Head of caudate nucleus (tissue), 42 donors: ENCODE results near the gene PGBD5.
"Not testable (repeated sequence)": the region's sequence is repeated elsewhere in the genome, so short reads cannot be mapped to it uniquely, and the experiment has no call there.

Source experiments
- DNase-seq, 42 donors: peaks; one replicate each; pipeline versions ENCODE4 v3.0.0 to v3.0.0-alpha.2; 2020 to 2021; ENCODE audit warnings: mixed read lengths in 7 of 42
- intact Hi-C: fragments of 100-400 bp; cut with DNase I; formaldehyde crosslinking; loops from one replicate; pipeline ENCODE4 v1.15.0; 2022

The PGBD5 gene

GRCh38 chr1:230427094-230427876, 1.2 kb upstream of the PGBD5 start:
- no peak for DNase-seq
- intact Hi-C loops: loop anchor here (10.0 kb wide), 1 partner anchor 72 kb away; no protein-coding TSS in a partner anchor

DNA sequence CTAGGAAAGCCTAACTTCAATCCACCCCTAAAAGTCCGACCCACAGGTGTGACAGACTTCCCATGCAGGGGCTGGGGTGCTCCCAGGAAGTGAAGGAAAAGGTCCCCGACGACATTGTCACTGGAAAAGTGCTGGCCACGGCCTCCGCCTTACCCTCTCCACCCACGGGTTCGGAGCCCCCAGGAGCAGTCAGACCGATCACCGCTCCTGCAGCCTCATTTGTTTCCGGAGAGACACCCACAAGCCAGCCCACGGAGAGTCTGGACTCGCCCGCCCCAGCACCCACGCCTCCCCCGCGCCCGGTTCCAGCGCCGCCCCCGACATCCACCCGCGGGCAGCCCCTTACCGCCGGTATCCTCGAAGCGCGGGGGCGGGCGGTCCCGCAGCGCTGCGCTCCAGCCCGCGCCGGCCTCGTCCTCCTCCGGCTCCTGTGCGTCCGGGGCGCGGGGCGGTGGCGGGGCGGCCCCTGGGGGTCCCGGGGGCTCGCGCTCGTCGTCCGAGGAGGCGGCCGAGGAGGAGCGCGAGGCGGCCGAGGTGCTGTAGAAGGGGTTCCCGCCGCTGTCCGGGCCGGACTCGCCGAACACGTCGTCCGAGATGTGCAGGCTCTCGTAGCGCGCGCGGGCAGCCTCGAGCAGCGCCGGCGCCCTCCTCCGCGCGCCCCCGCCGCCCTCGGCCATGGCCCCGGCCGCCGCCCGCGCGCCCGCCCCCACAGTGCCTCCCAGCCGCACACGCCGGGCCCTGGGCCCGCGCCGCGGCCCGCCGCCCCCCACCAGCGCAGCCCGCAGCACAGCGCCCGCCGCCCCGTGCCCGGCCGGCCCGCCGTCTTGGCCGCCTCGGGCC, 660 bp downstream of the PGBD5 start:
- peak in 9 of 42 donors; percentile 16 to 68 (median 40) for DNase-seq
- intact Hi-C loops: loop anchor here (10.0 kb wide), 1 partner anchor 71 kb away; no protein-coding TSS in a partner anchor

- intact Hi-C loops: loop anchor here (10.0 kb wide), 1 partner anchor 70 kb away; no protein-coding TSS in a partner anchor
These were observed 1.5 kb downstream of the PGBD5 start for GRCh38 chr1:230424391-230425251.

GRCh38 chr1:230423951-230424350, 2.2 kb downstream of the PGBD5 start:
- DNase-seq: no peak
- intact Hi-C loops: loop anchor here (10.0 kb wide), 1 partner anchor 69 kb away; no protein-coding TSS in a partner anchor

More at GRCh38 chr1:230424391-230425251, 1.5 kb downstream of the PGBD5 start:
- peak in 22 of 42 donors; percentile 9 to 62 (median 37) for DNase-seq

DNA sequence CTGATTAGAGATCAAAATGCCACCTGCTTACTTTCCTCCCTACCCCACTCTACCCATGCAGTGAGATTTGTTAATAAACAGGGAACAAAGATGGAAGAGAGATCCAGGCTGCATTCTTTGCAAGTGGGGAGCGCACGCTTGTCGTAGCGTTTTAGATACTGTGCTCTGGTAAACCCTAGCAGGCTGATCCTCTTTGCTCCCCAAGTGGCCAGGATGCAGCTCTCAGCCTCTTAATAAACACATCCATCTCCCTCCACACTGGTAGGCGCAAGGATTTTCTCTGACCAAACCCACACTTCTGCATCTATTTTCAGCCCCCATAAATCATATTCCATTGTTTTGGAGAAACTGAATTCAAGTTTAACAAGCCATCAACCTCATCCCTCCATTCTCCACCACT, 2.9 kb downstream of the PGBD5 start:
- intact Hi-C loops: loop anchor here (10.0 kb wide), 1 partner anchor 68 kb away; no protein-coding TSS in a partner anchor
- peak in 9 of 42 donors; percentile 24 to 65 (median 39) for DNase-seq

- intact Hi-C loops: loop anchor here (10.0 kb wide), 1 partner anchor 68 kb away; no protein-coding TSS in a partner anchor
- DNase-seq: peak in 3 of 42 donors; percentile 8 to 53 (median 17)
These were observed 3.7 kb downstream of the PGBD5 start for GRCh38 chr1:230422221-230422981.

DNA sequence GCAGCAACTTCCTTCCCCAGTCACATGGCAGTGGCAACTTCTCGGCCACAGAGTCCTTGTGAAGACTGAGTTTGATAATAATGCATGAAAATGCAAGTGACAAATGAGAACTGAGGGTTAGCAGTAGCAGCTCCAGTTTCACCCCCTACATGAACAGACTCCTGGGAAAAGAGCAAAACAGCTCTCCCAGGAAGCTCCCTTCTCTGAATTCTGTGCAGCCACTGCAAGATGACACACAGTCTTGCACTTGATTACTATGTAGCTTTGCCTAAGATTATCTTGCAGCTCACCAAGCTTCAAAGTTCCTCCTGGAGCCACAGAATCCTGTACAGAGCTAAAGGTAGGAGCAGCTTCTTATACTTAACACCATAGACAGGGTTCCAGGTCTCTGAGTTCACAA, 4.7 kb downstream of the PGBD5 start:
- DNase-seq: peak in 5 of 42 donors; percentile 39 to 60 (median 51)
- intact Hi-C loops: loop anchor here (10.0 kb wide), 1 partner anchor 67 kb away; no protein-coding TSS in a partner anchor

DNA sequence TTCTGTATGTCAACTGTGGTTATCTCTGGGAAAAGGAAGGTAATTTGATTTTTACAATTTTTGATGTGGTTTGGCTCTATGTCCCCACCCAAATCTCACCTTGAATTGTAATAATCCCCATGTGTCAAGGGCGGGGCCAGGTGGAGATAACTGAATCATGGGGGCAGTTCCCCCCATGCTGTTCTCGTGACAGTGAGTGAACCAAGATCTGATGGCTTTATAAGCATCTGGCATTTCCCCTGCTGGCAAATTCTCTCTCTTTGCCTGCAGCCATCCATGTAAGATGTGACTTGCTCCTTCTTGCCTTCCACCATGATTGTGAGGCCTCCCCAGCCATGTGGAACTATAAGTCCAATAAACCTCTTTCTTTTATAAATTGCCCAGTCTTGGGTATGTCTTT, 5.8 kb downstream of the PGBD5 start:
- DNase-seq: peak in 1 of 42 donors; percentile 12
- intact Hi-C loops: loop anchor here (10.0 kb wide), 1 partner anchor 66 kb away; no protein-coding TSS in a partner anchor

DNA sequence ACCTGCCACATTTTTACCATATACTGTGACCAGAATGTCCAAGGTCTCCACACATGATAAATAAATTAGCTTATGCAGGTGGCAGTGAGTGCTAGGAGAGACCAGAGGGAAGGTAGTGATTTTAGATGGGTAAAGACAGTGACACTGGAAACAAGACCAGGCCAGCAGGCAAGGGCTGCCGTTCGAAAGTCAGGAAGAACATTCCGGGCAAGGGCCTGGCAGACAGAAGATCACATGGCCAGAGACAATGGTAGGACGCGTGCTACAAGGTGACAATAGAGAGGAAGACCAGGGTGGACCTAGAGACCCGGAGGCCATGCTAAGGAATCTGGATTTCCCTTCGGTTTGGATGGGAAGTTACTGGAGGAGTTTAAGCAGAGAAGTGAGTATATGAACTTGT, 9.7 kb downstream of the PGBD5 start:
- intact Hi-C loops: no loop called here
- DNase-seq: no peak

DNA sequence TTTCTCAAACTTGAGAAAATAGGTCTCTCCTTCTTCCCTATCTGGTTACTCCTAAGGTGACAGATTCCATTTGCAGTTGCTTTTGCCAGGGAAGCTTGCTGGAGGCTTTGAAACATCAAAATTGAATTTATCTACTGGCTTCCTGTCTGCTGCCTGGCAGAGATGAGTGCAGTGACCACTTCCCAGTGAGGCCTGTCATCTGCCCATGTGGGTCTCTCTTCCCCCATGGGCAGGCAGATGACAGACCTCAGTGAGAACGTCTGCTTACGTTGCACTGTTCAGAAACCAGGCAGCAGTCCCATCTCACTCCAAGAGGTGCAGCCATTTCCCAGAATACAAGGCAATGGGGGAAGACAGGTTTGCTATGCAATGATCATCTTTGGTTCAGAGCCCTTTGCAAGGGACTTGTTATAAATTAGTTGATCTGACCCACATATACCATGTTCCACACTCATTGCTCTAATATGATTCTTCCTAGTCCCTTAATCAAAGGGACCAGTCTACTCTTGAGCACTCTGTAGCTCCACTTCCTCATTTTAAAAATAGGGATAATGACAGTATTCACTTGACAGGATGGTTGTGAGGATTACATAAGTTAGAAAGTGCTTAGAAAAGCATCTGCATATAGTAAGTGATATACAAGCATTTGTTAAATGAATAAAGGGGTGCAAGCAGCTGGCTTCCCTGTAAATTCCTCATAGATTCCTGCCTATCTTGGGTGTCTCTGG, 10.6 kb downstream of the PGBD5 start:
- intact Hi-C loops: no loop called here

DNA sequence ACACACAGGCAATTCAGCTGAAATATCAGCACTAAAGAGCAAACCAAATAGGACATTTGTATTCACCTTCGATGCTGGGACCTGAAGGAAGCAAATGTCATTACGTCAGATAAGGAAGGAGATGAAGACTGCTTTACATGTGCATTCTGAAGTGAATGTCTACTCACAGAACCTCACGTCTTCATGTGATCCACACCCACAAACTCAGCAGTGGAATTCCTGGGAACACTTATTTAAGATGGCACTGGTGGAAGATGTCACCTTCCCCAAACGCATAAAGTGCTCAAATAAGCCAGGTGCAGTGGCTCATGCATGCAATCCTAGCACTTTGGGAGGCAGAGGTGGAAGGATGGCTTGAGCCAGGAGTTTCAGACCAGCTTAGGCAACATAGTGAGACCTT, 11.4 kb downstream of the PGBD5 start:
- peak in 9 of 42 donors; percentile 48 to 72 (median 59) for DNase-seq
- intact Hi-C loops: no loop called here

More for the DNA sequence above, 10.6 kb downstream of the PGBD5 start:
- peak in 2 of 42 donors; percentile 15 to 35 for DNase-seq

DNA sequence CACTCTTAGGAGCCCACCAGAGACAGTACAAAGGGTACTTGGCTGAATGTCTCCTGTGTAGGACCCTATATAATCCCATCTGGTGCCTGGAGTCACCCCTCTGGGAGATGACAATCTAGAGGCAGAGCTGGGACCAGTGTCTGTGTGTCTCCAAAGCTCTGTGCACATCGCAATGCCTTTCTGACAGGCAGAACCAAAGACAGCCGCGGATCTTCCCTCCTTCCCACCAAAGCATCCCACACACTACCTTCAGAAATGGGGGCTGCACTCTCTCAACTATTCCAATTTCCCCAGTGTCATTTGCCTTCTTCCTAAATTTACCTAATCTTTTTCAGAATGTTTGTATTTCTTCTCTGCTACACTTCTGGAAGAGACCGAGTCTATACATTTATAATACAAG, 12.0 kb downstream of the PGBD5 start:
- intact Hi-C loops: no loop called here
- peak in 10 of 42 donors; percentile 38 to 72 (median 58) for DNase-seq

DNA sequence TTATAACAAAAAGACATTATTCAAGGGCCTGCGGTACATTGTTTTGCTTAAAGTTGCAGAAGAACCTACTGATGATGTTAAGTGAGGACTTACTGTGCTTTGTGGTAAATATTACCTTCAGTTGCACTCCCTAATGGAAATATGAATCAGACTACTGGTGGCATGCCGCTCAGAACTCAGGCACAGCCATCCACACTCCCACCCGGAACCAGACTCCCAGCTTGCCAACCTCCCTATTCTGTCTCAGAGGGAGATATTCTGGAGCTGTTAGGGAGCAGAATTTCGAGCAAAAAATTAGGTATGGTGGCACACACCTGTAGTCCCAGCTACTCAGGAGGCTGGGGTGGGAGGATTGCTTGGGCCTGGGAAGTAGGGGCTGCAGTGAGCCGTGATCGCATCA, 13.1 kb downstream of the PGBD5 start:
- intact Hi-C loops: no loop called here
- DNase-seq: peak in 19 of 42 donors; percentile 17 to 81 (median 64)

GRCh38 chr1:230408971-230409370, 17.2 kb downstream of the PGBD5 start:
- no peak for DNase-seq
- intact Hi-C loops: no loop called here

- DNase-seq: peak in 6 of 42 donors; percentile 28 to 68 (median 48)
- intact Hi-C loops: no loop called here
These were observed 18.8 kb downstream of the PGBD5 start for GRCh38 chr1:230407351-230407750.

DNA sequence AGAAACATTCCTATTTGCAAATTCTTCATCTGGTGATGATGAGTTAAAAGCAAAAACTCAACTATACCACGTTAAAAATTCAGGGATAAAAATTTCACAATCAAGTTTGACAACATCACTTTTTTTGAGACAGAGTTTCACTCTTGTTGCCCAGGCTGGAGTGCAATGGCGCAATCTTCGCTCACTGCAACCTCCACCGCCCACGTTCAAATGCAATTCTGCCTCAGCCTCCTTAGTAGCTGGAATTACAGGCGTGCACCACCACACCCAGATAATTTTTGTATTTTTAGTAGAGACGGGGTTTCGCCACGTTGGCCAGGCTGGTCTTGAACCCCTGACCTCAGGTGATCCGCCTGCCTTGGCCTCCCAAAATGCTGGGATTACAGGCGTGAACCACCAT, 19.4 kb downstream of the PGBD5 start:
- DNase-seq: peak in 4 of 42 donors; percentile 7 to 24 (median 14)
- intact Hi-C loops: not testable (repeated sequence)

DNA sequence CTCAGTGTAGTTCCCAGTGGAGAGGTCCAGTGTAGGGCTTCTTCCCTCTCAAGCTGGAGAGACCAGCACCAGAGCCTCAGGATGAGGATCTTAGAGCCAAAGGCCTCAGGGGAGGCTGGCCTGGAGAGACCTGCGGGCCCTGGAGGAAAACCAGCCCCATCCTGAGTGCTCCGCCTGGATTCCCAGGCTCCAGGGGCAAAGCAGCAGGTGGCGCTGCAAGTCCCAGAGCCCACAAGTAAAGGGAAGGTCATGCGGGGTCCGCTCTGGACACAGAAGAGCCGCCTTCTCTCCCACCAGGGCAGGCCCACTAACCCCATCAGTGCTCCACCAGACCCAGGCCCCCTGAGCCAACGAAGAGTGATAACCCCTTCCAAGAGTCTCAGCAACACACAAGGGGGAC, 22.7 kb downstream of the PGBD5 start:
- intact Hi-C loops: no loop called here

More for the DNA sequence above, 22.7 kb downstream of the PGBD5 start:
- no peak for DNase-seq
